Smooth muscle cell (in vitro differentiated cells): ENCODE measurements around the gene ECHS1. TPM values are rescaled to one million over a fixed set of nuclear protein-coding genes. Genes with fewer than 3 reads are reported as not detected.

Experiments
- DNase-seq: peaks from one replicate; lab custom pipeline; 2025; ENCODE audit not compliant: unreplicated experiment; lab: John Stamatoyannopoulos, UW
- H2AFZ ChIP-seq: fragments of 200-600 bp; sonication (generic); 2 replicates; pipeline ENCODE4 v1.6.0; 2016; ENCODE audit warnings: antibody characterized with exemption, low read depth, mild to moderate bottlenecking
- H3F3A ChIP-seq: fragments of 200-600 bp; sonication (generic); 2 replicates; pipeline ENCODE4 v1.6.0; 2017; ENCODE audit warnings: antibody characterized with exemption, low read depth
- H3K27ac ChIP-seq: fragments of 200-600 bp; sonication (generic); 2 replicates; pipeline ENCODE4 v1.5.1; 2016; ENCODE audit warnings: low read depth, mild to moderate bottlenecking
- H3K27me3 ChIP-seq: fragments of 200-600 bp; sonication (generic); 2 replicates; pipeline ENCODE4 v1.6.1; 2016; ENCODE audit warnings: low read depth, mild to moderate bottlenecking
- H3K36me3 ChIP-seq: fragments of 200-600 bp; sonication (generic); 2 replicates; pipeline ENCODE4 v1.5.1; 2016; ENCODE audit warnings: low read depth
- H3K4me1 ChIP-seq: fragments of 200-600 bp; sonication (generic); 2 replicates; pipeline ENCODE4 v1.5.1; 2016; ENCODE audit warnings: low read depth
- H3K4me2 ChIP-seq: fragments of 200-600 bp; sonication (generic); 2 replicates; pipeline ENCODE4 v1.6.0; 2016; ENCODE audit warnings: mild to moderate bottlenecking
- H3K4me3 ChIP-seq: fragments of 200-600 bp; sonication (generic); 2 replicates; pipeline ENCODE4 v1.5.1; 2016; ENCODE audit warnings: mild to moderate bottlenecking
- H3K79me2 ChIP-seq: fragments of 200-600 bp; sonication (generic); 2 replicates; pipeline ENCODE4 v1.6.0; 2016; ENCODE audit warnings: low read depth, mild to moderate bottlenecking
- H3K9ac ChIP-seq: fragments of 200-600 bp; sonication (generic); 2 replicates; pipeline ENCODE4 v1.6.0; 2016; ENCODE audit warnings: low read depth
- H3K9me3 ChIP-seq: fragments of 200-600 bp; sonication (generic); replicated peaks from 2 replicates; pipeline ENCODE4 v1.5.1; 2016; ENCODE audit warnings: low read depth
- H4K20me1 ChIP-seq: fragments of 200-600 bp; sonication (generic); 2 replicates; pipeline ENCODE4 v1.6.0; 2016; ENCODE audit warnings: low read depth
- WGBS: methylation state at CpG from one replicate; pipeline ENCODE4 v1.1.7; 2016; ENCODE audit warnings: low lambda C conversion rate; 5-methylcytosine and 5-hydroxymethylcytosine counted together
- polyA plus RNA-seq: library from polyadenylated mRNA; unstranded; fragments of >200 nt; fragmentation: Nextera tagmentation; extraction: Ambion mirVana; gene quantifications from 2 replicates; pipeline ENCODE4 v1.2.1, GENCODE V29; 2016
- total RNA-seq: library from RNA; depleted of rRNA; stranded (reverse); fragments of >200 nt; gene quantifications from 2 replicates; pipeline ENCODE4 v1.2.3, GENCODE V29; 2014
- TF ChIP-seq, protein P1 (sequence below): fragments of 200-600 bp; sonication (generic); IDR thresholded peaks from 2 replicates; pipeline ENCODE4 v1.5.1; 2017; ENCODE audit warnings: borderline replicate concordance, mild to moderate bottlenecking, antibody characterized with exemption; ENCODE audit not compliant: insufficient read depth, poor library complexity, severe bottlenecking

ECHS1 gene
- total and polyA plus RNA-seq, 2 experiments from 2014 or later = 63.8 to 112 TPM

DNA sequence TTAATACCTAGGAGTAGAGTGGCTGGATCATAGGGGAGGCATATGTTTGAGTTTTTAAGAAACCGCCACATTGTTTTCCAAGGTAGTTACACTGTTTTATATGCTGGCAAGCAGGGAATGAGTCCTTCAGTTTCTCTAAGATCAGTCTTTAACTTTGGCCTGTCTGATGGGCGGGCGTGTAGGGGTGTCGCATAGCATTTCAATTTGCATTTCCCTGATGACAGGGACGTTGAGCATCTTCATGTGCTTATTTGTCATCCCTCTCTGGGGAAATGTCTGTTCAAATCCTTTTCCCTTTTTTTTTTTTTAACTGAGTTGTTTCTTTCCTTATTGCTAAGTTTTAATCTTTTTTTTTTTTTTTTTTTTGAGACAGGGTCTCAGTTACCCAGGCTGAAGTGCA, 30.6 kb upstream of the ECHS1 start:
- Histone ChIP-seq H3K4me2 (no peak overlapping the region), H4K20me1 (peaks cover 22% of the 10 kb centered on the region), H3K36me3 (peaks cover 23% of the 10 kb centered on the region), H3K27ac (no peak overlapping the region), H3F3A (peaks cover 3% of the 10 kb centered on the region), H3K79me2 (peaks cover 46% of the 10 kb centered on the region), H2AFZ (no peak overlapping the region), H3K27me3 (no peaks in the 10 kb centered on the region), H3K4me1 (no peaks in the 10 kb centered on the region), H3K9ac (no peak overlapping the region), H3K9me3 (no peaks in the 10 kb centered on the region), H3K4me3 (no peak overlapping the region)
- TF ChIP-seq, protein P1, sequence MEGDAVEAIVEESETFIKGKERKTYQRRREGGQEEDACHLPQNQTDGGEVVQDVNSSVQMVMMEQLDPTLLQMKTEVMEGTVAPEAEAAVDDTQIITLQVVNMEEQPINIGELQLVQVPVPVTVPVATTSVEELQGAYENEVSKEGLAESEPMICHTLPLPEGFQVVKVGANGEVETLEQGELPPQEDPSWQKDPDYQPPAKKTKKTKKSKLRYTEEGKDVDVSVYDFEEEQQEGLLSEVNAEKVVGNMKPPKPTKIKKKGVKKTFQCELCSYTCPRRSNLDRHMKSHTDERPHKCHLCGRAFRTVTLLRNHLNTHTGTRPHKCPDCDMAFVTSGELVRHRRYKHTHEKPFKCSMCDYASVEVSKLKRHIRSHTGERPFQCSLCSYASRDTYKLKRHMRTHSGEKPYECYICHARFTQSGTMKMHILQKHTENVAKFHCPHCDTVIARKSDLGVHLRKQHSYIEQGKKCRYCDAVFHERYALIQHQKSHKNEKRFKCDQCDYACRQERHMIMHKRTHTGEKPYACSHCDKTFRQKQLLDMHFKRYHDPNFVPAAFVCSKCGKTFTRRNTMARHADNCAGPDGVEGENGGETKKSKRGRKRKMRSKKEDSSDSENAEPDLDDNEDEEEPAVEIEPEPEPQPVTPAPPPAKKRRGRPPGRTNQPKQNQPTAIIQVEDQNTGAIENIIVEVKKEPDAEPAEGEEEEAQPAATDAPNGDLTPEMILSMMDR = no peak
- no peak for DNase-seq
- WGBS = 96% methylated on average over 5 of the region's 5 CpGs

DNA sequence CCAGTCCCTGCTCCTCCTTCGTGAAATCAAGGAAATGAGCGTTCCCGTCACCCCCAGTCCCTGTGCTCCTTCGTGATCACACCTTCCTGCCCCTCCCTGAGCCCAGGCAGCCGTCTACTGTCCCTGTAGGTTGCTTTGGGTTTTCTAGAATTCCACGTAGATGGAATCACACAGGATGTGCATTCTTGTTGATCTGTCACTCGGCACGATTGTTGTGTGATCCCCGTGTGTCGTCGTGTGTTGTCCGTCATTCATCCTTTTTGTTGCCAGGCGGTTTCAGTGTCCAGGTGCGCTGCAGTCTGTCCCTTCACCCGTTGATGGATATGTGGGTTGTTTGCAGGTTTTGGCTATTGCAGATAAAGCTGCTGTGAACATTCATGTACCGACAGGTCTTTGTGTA, 30.2 kb upstream of the ECHS1 start:
- H4K20me1 ChIP-seq = peaks cover 22% of the 10 kb centered on the region
- H3K27me3 ChIP-seq = no peaks in the 10 kb centered on the region
- no peak for DNase-seq
- no peak overlapping the region for H3K9ac ChIP-seq
- H3K4me1 ChIP-seq = no peaks in the 10 kb centered on the region
- TF ChIP-seq, protein P1 = no peak
- no peak overlapping the region for H3K4me2 ChIP-seq
- H3K4me3 ChIP-seq = no peak overlapping the region
- no peaks in the 10 kb centered on the region for H3K9me3 ChIP-seq
- 88% methylated on average over 16 of the region's 16 CpGs for WGBS
- peaks cover 42% of the 10 kb centered on the region for H3K79me2 ChIP-seq
- H3K27ac ChIP-seq = no peak overlapping the region
- no peak overlapping the region for H2AFZ ChIP-seq
- peaks cover 3% of the 10 kb centered on the region for H3F3A ChIP-seq
- peaks cover 20% of the 10 kb centered on the region for H3K36me3 ChIP-seq

DNA sequence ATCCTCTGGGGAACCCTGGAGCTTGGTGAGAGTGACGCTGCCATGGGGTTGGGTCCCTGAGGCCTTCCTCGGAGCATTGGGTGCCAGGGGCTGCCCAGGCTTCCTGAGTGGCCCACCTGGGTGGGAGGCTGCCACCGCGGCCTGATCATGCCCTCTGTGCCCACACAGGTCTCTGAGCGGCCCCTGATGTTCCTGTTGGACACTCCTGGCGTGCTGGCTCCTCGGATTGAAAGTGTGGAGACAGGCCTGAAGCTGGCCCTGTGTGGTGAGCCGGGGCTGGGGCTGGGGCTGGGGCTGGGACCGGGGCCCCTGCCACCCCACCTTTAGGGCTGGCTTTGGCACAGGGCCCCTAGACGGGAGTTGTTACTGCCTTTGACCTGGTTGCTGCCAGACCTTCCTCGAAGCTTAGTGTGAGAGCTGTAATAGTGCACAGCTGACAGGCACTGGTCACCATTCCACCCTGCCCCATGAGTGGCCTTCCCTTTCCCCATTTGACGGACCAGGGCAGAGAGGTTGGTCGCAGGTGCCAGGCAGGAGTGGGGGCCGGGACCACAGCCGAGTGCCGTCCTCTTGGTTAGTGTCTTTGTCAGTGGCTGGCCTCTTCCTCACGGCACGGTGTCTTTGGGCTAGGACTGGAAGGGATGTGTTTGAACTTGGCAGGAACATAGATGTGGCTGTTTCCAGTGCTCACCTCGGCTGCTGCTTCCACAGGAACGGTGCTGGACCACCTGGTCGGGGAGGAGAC, 29.0 kb upstream of the ECHS1 start:
- no peak overlapping the region for H3K27ac ChIP-seq
- TF ChIP-seq, protein P1 = no peak
- 96% methylated on average over 21 of the region's 21 CpGs for WGBS
- H3K9ac ChIP-seq = no peak overlapping the region
- H4K20me1 ChIP-seq = peaks cover 22% of the 10 kb centered on the region
- peaks cover 3% of the 10 kb centered on the region for H3F3A ChIP-seq
- H2AFZ ChIP-seq = no peak overlapping the region
- H3K36me3 ChIP-seq = peaks cover 10% of the 10 kb centered on the region
- H3K9me3 ChIP-seq = no peaks in the 10 kb centered on the region
- no peaks in the 10 kb centered on the region for H3K4me1 ChIP-seq
- DNase-seq = no peak
- H3K4me3 ChIP-seq = no peak overlapping the region
- no peaks in the 10 kb centered on the region for H3K27me3 ChIP-seq
- H3K4me2 ChIP-seq = no peak overlapping the region
- peaks cover 38% of the 10 kb centered on the region for H3K79me2 ChIP-seq

DNA sequence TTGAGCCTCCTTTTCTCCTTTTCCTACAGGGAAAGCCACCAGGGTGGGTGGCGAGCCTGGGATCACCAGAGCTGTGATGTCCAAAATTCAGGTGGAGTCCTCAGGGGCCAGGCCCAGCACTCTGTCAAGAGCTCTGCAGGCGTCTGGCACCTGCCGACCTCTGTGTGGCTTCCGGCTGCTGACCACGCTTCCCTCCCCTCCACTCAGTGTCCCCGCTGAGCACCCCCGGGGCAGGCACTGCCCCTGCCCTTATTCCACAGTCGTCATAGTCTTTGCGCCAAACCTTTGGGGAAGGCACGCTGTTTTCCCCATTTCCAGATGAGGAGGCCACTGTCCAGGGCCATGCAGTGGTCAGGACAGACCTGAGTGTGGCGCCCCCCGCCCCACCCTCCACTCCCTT, 28.3 kb upstream of the ECHS1 start:
- Histone ChIP-seq H3K36me3 (peaks cover 4% of the 10 kb centered on the region), H3K4me3 (no peak overlapping the region), H3K9me3 (no peaks in the 10 kb centered on the region), H3K9ac (no peak overlapping the region), H3K4me2 (no peak overlapping the region), H2AFZ (no peak overlapping the region), H3K4me1 (no peaks in the 10 kb centered on the region), H3K27me3 (no peaks in the 10 kb centered on the region), H4K20me1 (peaks cover 22% of the 10 kb centered on the region), H3F3A (peaks cover 3% of the 10 kb centered on the region), H3K79me2 (peaks cover 38% of the 10 kb centered on the region), H3K27ac (no peak overlapping the region)
- 92% methylated on average over 7 of the region's 12 CpGs for WGBS
- TF ChIP-seq, protein P1 = no peak
- DNase-seq = no peak
